Measurements from ENCODE around the gene CNGA3.

- no peak for TF ChIP-seq EZH2phosphoT487 (IDR thresholded peaks at IDR 0.05; ENCODE audit: borderline replicate concordance)
- TF ChIP-seq, protein P1, sequence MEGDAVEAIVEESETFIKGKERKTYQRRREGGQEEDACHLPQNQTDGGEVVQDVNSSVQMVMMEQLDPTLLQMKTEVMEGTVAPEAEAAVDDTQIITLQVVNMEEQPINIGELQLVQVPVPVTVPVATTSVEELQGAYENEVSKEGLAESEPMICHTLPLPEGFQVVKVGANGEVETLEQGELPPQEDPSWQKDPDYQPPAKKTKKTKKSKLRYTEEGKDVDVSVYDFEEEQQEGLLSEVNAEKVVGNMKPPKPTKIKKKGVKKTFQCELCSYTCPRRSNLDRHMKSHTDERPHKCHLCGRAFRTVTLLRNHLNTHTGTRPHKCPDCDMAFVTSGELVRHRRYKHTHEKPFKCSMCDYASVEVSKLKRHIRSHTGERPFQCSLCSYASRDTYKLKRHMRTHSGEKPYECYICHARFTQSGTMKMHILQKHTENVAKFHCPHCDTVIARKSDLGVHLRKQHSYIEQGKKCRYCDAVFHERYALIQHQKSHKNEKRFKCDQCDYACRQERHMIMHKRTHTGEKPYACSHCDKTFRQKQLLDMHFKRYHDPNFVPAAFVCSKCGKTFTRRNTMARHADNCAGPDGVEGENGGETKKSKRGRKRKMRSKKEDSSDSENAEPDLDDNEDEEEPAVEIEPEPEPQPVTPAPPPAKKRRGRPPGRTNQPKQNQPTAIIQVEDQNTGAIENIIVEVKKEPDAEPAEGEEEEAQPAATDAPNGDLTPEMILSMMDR (conservative IDR thresholded peaks at IDR 0.05; ENCODE audit: low read length), result no peak
Observed at GRCh38 chr2:98367721-98368120, 21.5 kb downstream of the CNGA3 start.
